Fibroblast of lung (primary cell): ENCODE measurements around the gene ZNF618. TPM values are rescaled to one million over a fixed set of nuclear protein-coding genes. Genes with fewer than 3 reads are reported as not detected.

Source experiments
- DNase-seq, 2 donors: peaks; one replicate each; pipeline versions ENCODE4 v3.0.0 to v3.0.0-alpha.2; 2010; ENCODE audit warnings: low read depth in 2 of 2
- H2AFZ ChIP-seq: 2 replicates; pipeline ENCODE4 v1.5.1; 2012; ENCODE audit warnings: low read length, control low read depth, inconsistent platforms
- H3K27ac ChIP-seq: 2 replicates; pipeline ENCODE4 v1.5.1; 2011; ENCODE audit warnings: low read length, control low read depth; ENCODE audit not compliant: insufficient read depth
- H3K27me3 ChIP-seq: 2 replicates; pipeline ENCODE4 v1.5.1; 2011; ENCODE audit warnings: mild to moderate bottlenecking, low read length; ENCODE audit not compliant: control insufficient read depth, insufficient read depth
- H3K36me3 ChIP-seq: 2 replicates; pipeline ENCODE4 v1.5.1; 2011; ENCODE audit warnings: low read length; ENCODE audit not compliant: control insufficient read depth, insufficient read depth
- H3K4me1 ChIP-seq: 2 replicates; pipeline ENCODE4 v1.5.1; 2011; ENCODE audit warnings: low read length; ENCODE audit not compliant: control insufficient read depth, insufficient read depth; ENCODE audit errors: extremely low read depth
- H3K4me2 ChIP-seq: 2 replicates; pipeline ENCODE4 v1.5.1; 2011; ENCODE audit warnings: low read length, control low read depth; ENCODE audit not compliant: insufficient read depth; ENCODE audit errors: extremely low read depth
- H3K4me3 ChIP-seq, 4 experiments: fragments of 200-600 bp in 1 of 4; sonication (generic) in 1 of 4; replicated peaks in 1 of 4; 2 replicates each; pipeline ENCODE4 v1.5.1; 2011 to 2016; ENCODE audit warnings: low read length in 4 of 4, low read depth in 3 of 4, mild to moderate bottlenecking in 3 of 4, control low read depth in 2 of 4, inconsistent platforms in 1 of 4, mixed read lengths in 1 of 4; ENCODE audit not compliant: insufficient read depth in 1 of 4; ENCODE audit errors: control extremely low read depth in 1 of 4
- H3K79me2 ChIP-seq: 2 replicates; pipeline ENCODE4 v1.5.1; 2012; ENCODE audit warnings: mild to moderate bottlenecking, low read length, inconsistent platforms; ENCODE audit not compliant: control insufficient read depth, insufficient read depth
- H3K9ac ChIP-seq: 2 replicates; pipeline ENCODE4 v1.5.1; 2011; ENCODE audit warnings: mild to moderate bottlenecking, low read length, control low read depth; ENCODE audit not compliant: insufficient read depth
- H3K9me3 ChIP-seq: 2 replicates; pipeline ENCODE4 v1.5.1; 2012; ENCODE audit warnings: low read depth, low read length; ENCODE audit not compliant: control insufficient read depth, insufficient read depth
- H4K20me1 ChIP-seq: 2 replicates; pipeline ENCODE4 v1.5.1; 2011; ENCODE audit warnings: low read length; ENCODE audit not compliant: control insufficient read depth, insufficient read depth; ENCODE audit errors: extremely low read depth
- CTCF ChIP-seq, 2 donors: IDR thresholded peaks in 1 of 2; conservative IDR thresholded peaks in 1 of 2; 1 replicate in 1 of 2; 2 replicates in 1 of 2; pipeline ENCODE4 v1.5.1; 2011 to 2012; ENCODE audit warnings: low read length in 2 of 2, control low read depth in 1 of 2, inconsistent platforms in 1 of 2, low read depth in 1 of 2, mild to moderate bottlenecking in 1 of 2
- EZH2 ChIP-seq: IDR thresholded peaks from 2 replicates; pipeline ENCODE4 v1.5.1; 2012; ENCODE audit warnings: low read length, control low read depth, mild to moderate bottlenecking; ENCODE audit errors: missing control alignments
- polyA plus RNA-seq, 2 donors: library from polyadenylated mRNA; depleted of rRNA in 1 of 2; stranded (reverse) in 1 of 2; unstranded in 1 of 2; fragments of >200 nt; gene quantifications; 2 replicates each; pipeline ENCODE4 v1.2.1, GENCODE V29; 2011 to 2012; ENCODE audit warnings: missing spikeins in 1 of 2
- total RNA-seq: library from RNA; depleted of rRNA; stranded (reverse); fragments of >200 nt; gene quantifications from 2 replicates; pipeline ENCODE4 v1.2.1, GENCODE V29; 2014

ZNF618 gene
- total and polyA plus RNA-seq, 2 donors (not counting 1 experiment from before 2014, with no cell fraction given), result 6.6 to 8.6 TPM

GRCh38 chr9:114083666-114084065 lies 207.6 kb downstream of the ZNF618 start:
- H3K27ac ChIP-seq, result no peak overlapping the region
- no peaks in the 10 kb centered on the region for H3K9me3 ChIP-seq
- no peak overlapping the region for H3K9ac ChIP-seq
- H3K36me3 ChIP-seq, result no peaks in the 10 kb centered on the region
- TF ChIP-seq EZH2 (no peak), CTCF (conservative IDR thresholded peaks at IDR 0.05 in 1 of 2, IDR thresholded peaks at IDR 0.05 in 1 of 2; ENCODE audit: low read depth in 1 of 2, low read length in 2 of 2) (no peak)
- no peaks in the 10 kb centered on the region for H3K79me2 ChIP-seq
- H3K4me1 ChIP-seq, result no peaks in the 10 kb centered on the region
- H3K27me3 ChIP-seq, result peaks cover 24% of the 10 kb centered on the region
- no peak overlapping the region for H3K4me2 ChIP-seq
- no peak overlapping the region for H2AFZ ChIP-seq
- H4K20me1 ChIP-seq, result no peaks in the 10 kb centered on the region
- no peak for DNase-seq
- no peak overlapping the region for H3K4me3 ChIP-seq

GRCh38 chr9:114084282-114085073 lies 208.4 kb downstream of the ZNF618 start:
- Histone ChIP-seq H3K79me2 (no peaks in the 10 kb centered on the region), H3K4me2 (no peak overlapping the region), H3K27me3 (peaks cover 21% of the 10 kb centered on the region), H3K4me1 (no peaks in the 10 kb centered on the region), H4K20me1 (no peaks in the 10 kb centered on the region), H3K9me3 (no peaks in the 10 kb centered on the region), H3K9ac (no peak overlapping the region), H2AFZ (no peak overlapping the region), H3K27ac (no peak overlapping the region), H3K4me3 (no peak overlapping the region), H3K36me3 (no peaks in the 10 kb centered on the region)
- no peak for TF ChIP-seq CTCF (conservative IDR thresholded peaks at IDR 0.05 in 1 of 2, IDR thresholded peaks at IDR 0.05 in 1 of 2; ENCODE audit: low read depth in 1 of 2, low read length in 2 of 2)
- no peak for TF ChIP-seq EZH2
- DNase-seq, result no peak

- H3K79me2 ChIP-seq, result no peaks in the 10 kb centered on the region
- no peaks in the 10 kb centered on the region for H3K36me3 ChIP-seq
- no peak overlapping the region for H2AFZ ChIP-seq
- no peak overlapping the region for H3K4me3 ChIP-seq
- no peak for DNase-seq
- no peak for TF ChIP-seq EZH2
- TF ChIP-seq CTCF (conservative IDR thresholded peaks at IDR 0.05 in 1 of 2, IDR thresholded peaks at IDR 0.05 in 1 of 2; ENCODE audit: low read depth in 1 of 2, low read length in 2 of 2), result no peak
- H3K27ac ChIP-seq, result no peak overlapping the region
- no peak overlapping the region for H3K9ac ChIP-seq
- H3K27me3 ChIP-seq, result peaks cover 21% of the 10 kb centered on the region
- H3K4me2 ChIP-seq, result no peak overlapping the region
- H4K20me1 ChIP-seq, result no peaks in the 10 kb centered on the region
- no peaks in the 10 kb centered on the region for H3K9me3 ChIP-seq
- H3K4me1 ChIP-seq, result no peaks in the 10 kb centered on the region
These were observed 209.3 kb downstream of the ZNF618 start for GRCh38 chr9:114085387-114085789.
